Gastroesophageal sphincter (tissue), 4 donors: Measurements from ENCODE around the gene METTL24. TPM values are rescaled to one million over a fixed set of nuclear protein-coding genes. Genes with fewer than 3 reads are reported as not detected.
"Not testable (repeated sequence)": the region's sequence is repeated elsewhere in the genome, so short reads cannot be mapped to it uniquely, and the experiment has no call there.

Experiments used
- ATAC-seq: fragments of 150-250 bp; one replicate; pipeline ENCODE4 v1.9.1; 2016; ENCODE audit warnings: mild to moderate bottlenecking, moderate library complexity
- H3K27ac ChIP-seq, 4 donors: fragments of 200-600 bp; sonication (generic) in 3 of 4; 1 replicate in 3 of 4; 2 replicates in 1 of 4; pipeline ENCODE4 v1.5.1; 2016 to 2019
- H3K27me3 ChIP-seq: fragments of 200-600 bp; sonication (generic); one replicate; pipeline ENCODE4 v1.5.1; 2019
- H3K36me3 ChIP-seq, 2 donors: fragments of 200-600 bp; sonication (generic); one replicate each; pipeline ENCODE4 v1.5.1; 2019; ENCODE audit warnings: control low read depth in 1 of 2
- H3K4me1 ChIP-seq, 3 donors: fragments of 200-600 bp; sonication (generic); 1 replicate in 2 of 3; 2 replicates in 1 of 3; pipeline ENCODE4 v1.5.1; 2016 to 2019; ENCODE audit warnings: control low read depth in 2 of 3
- H3K4me3 ChIP-seq, 2 donors: fragments of 200-600 bp; sonication (generic); one replicate each; pipeline ENCODE4 v1.5.1; 2019; ENCODE audit warnings: mild to moderate bottlenecking in 1 of 2, moderate library complexity in 1 of 2
- H3K9me3 ChIP-seq, 3 donors: fragments of 200-600 bp; sonication (generic); one replicate each; pipeline ENCODE4 v1.5.1; 2017 to 2019; ENCODE audit warnings: control low read depth in 2 of 3
- CTCF ChIP-seq, 4 experiments: fragments of 200-600 bp in 2 of 4; fragments of 450-650 bp in 2 of 4; sonication (generic) in 1 of 4; IDR thresholded peaks; one replicate each; pipeline ENCODE4 v1.5.1; 2017 to 2019; ENCODE audit warnings: antibody characterized with exemption in 4 of 4, mild to moderate bottlenecking in 2 of 4, moderate library complexity in 2 of 4
- EP300 ChIP-seq: sonication (generic); formaldehyde crosslinking; IDR thresholded peaks from one replicate; pipeline ENCODE4 v1.6.1; 2017; ENCODE audit warnings: antibody characterized with exemption, mild to moderate bottlenecking
- POLR2A ChIP-seq, 2 donors: fragments of 450-650 bp; IDR thresholded peaks; one replicate each; pipeline ENCODE4 v1.6.1; 2017; ENCODE audit warnings: antibody characterized with exemption in 2 of 2, mild to moderate bottlenecking in 2 of 2, moderate library complexity in 1 of 2
- POLR2AphosphoS5 ChIP-seq: sonication (generic); formaldehyde crosslinking; IDR thresholded peaks from one replicate; pipeline ENCODE4 v1.6.1; 2017; ENCODE audit warnings: antibody characterized with exemption
- WGBS, 2 donors: methylation state at CpG; one replicate each; pipeline ENCODE4 v1.1.5; 2018; ENCODE audit warnings: low coverage in 1 of 2; 5-methylcytosine and 5-hydroxymethylcytosine counted together
- total RNA-seq, 4 donors: library from RNA; depleted of rRNA; stranded (reverse); fragments of >200 nt; gene quantifications; one replicate each; pipeline ENCODE4 v1.1.0, GENCODE V29; 2016

The METTL24 gene
- total RNA-seq, 4 donors from 2014 or later: 18.6 to 33.6 (median 24.4) TPM

- Histone ChIP-seq H3K27ac (peak overlapping the region; percentile 47 to 98 (median 96)), H3K9me3 (no peaks in the 10 kb centered on the region), H3K4me3 (no peak overlapping the region), H3K36me3 (no peaks in the 10 kb centered on the region), H3K4me1 (peaks cover 8 to 92% (median 16%) of the 10 kb centered on the region in 3 donors), H3K27me3 (no peaks in the 10 kb centered on the region)
- TF ChIP-seq POLR2AphosphoS5 (no peak), CTCF (IDR thresholded peaks at IDR 0.05) (no peak), EP300 (no peak), POLR2A (IDR thresholded peaks at IDR 0.05) (no peak)
- ATAC-seq: no peak
- 49 to 69% methylated on average over 2 of the region's 2 CpGs for WGBS, 2 donors
Observed at GRCh38 chr6:110354153-110354552, 4.0 kb downstream of the METTL24 start.

- no peak overlapping the region for H3K4me3 ChIP-seq
- WGBS, 2 donors: 8 to 14% methylated on average over 4 of the region's 4 CpGs
- H3K27me3 ChIP-seq: no peaks in the 10 kb centered on the region
- TF ChIP-seq EP300 (no peak), POLR2A (IDR thresholded peaks at IDR 0.05) (no peak), CTCF (IDR thresholded peaks at IDR 0.05) (no peak), POLR2AphosphoS5 (peak; percentile 38)
- no peaks in the 10 kb centered on the region for H3K9me3 ChIP-seq
- no peak for ATAC-seq
- H3K4me1 ChIP-seq: peaks cover 8 to 92% (median 16%) of the 10 kb centered on the region in 3 donors
- peak overlapping the region; percentile 85 to 98 (median 93) for H3K27ac ChIP-seq
- H3K36me3 ChIP-seq: no peaks in the 10 kb centered on the region
Observed at GRCh38 chr6:110353457-110354001, 4.6 kb downstream of the METTL24 start.

GRCh38 chr6:110352563-110353262 lies 5.4 kb downstream of the METTL24 start:
- TF ChIP-seq POLR2A (IDR thresholded peaks at IDR 0.05) (no peak), POLR2AphosphoS5 (peak; percentile 53), CTCF (IDR thresholded peaks at IDR 0.05) (no peak), EP300 (no peak)
- peak overlapping the region; percentile 85 to 98 (median 93) for H3K27ac ChIP-seq
- H3K36me3 ChIP-seq: no peaks in the 10 kb centered on the region
- H3K27me3 ChIP-seq: no peaks in the 10 kb centered on the region
- H3K9me3 ChIP-seq: no peaks in the 10 kb centered on the region
- peak overlapping the region in 1 of 2 donors; percentile 7 for H3K4me3 ChIP-seq
- H3K4me1 ChIP-seq: peaks cover 8 to 96% (median 16%) of the 10 kb centered on the region in 3 donors
- WGBS, 2 donors: 7 to 15% methylated on average over 6 to 7 of the region's 7 CpGs
- ATAC-seq: peak; percentile 31

- H3K27ac ChIP-seq: peak overlapping the region; percentile 85 to 98 (median 93)
- 47 to 55% methylated on average over 4 of the region's 4 CpGs for WGBS, 2 donors
- H3K4me3 ChIP-seq: no peak overlapping the region
- no peak for TF ChIP-seq CTCF (IDR thresholded peaks at IDR 0.05)
- TF ChIP-seq POLR2AphosphoS5: no peak
- no peak for TF ChIP-seq EP300
- no peak for TF ChIP-seq POLR2A (IDR thresholded peaks at IDR 0.05)
- H3K36me3 ChIP-seq: no peaks in the 10 kb centered on the region
- H3K9me3 ChIP-seq: no peaks in the 10 kb centered on the region
- H3K4me1 ChIP-seq: peaks cover 8 to 95% (median 16%) of the 10 kb centered on the region in 3 donors
- ATAC-seq: no peak
- no peaks in the 10 kb centered on the region for H3K27me3 ChIP-seq
Observed at GRCh38 chr6:110351986-110352385, 6.2 kb downstream of the METTL24 start.

GRCh38 chr6:110351546-110351945 lies 6.6 kb downstream of the METTL24 start:
- WGBS, 2 donors: 54 to 69% methylated on average over 3 of the region's 3 CpGs
- Histone ChIP-seq H3K4me3 (no peak overlapping the region), H3K9me3 (no peaks in the 10 kb centered on the region), H3K36me3 (no peaks in the 10 kb centered on the region), H3K27ac (peak overlapping the region; percentile 66 to 98 (median 93)), H3K27me3 (no peaks in the 10 kb centered on the region), H3K4me1 (peaks cover 8 to 95% (median 16%) of the 10 kb centered on the region in 3 donors)
- no peak for TF ChIP-seq CTCF (IDR thresholded peaks at IDR 0.05)
- no peak for TF ChIP-seq POLR2A (IDR thresholded peaks at IDR 0.05)
- no peak for ATAC-seq

GRCh38 chr6:110350593-110350992 lies 7.6 kb downstream of the METTL24 start:
- H3K4me3 ChIP-seq, H3K9me3 ChIP-seq, H3K36me3 ChIP-seq, H3K27me3 ChIP-seq, ATAC-seq: not testable (repeated sequence)
- peak overlapping the region in 3 of 4 donors; percentile 66 to 98 (median 97) for H3K27ac ChIP-seq
- H3K4me1 ChIP-seq: peaks cover 5 to 86% (median 15%) of the 10 kb centered on the region in 3 donors
- 94 to 96% methylated on average over 6 to 7 of the region's 7 CpGs for WGBS, 2 donors
